Endothelial cell (in vitro differentiated cells): Measurements from ENCODE around the gene MEP1A. TPM values are rescaled to one million over a fixed set of nuclear protein-coding genes. Genes with fewer than 3 reads are reported as not detected.

Experiments used
- DNase-seq: peaks from one replicate; pipeline ENCODE4 v3.0.0; 2021; ENCODE audit warnings: low spot score
- H3K27ac Mint-ChIP-seq: one replicate; pipeline ENCODE4 v1.8.0; 2021; ENCODE audit warnings: mixed read lengths, inconsistent platforms; ENCODE audit not compliant: unreplicated experiment
- H3K27me3 Mint-ChIP-seq: one replicate; pipeline ENCODE4 v1.8.0; 2021; ENCODE audit warnings: mild to moderate bottlenecking, moderate library complexity, mixed read lengths, inconsistent platforms; ENCODE audit not compliant: unreplicated experiment
- H3K36me3 Mint-ChIP-seq: one replicate; pipeline ENCODE4 v1.8.0; 2021; ENCODE audit warnings: mild to moderate bottlenecking, low read depth, mixed read lengths, inconsistent platforms; ENCODE audit not compliant: unreplicated experiment
- H3K4me1 Mint-ChIP-seq: one replicate; pipeline ENCODE4 v1.8.0; 2021; ENCODE audit warnings: mild to moderate bottlenecking, mixed read lengths, inconsistent platforms; ENCODE audit not compliant: unreplicated experiment
- H3K4me3 Mint-ChIP-seq: one replicate; pipeline ENCODE4 v1.8.0; 2021; ENCODE audit warnings: mild to moderate bottlenecking, mixed read lengths, inconsistent platforms; ENCODE audit not compliant: unreplicated experiment
- H3K9me3 Mint-ChIP-seq: one replicate; pipeline ENCODE4 v1.8.0; 2021; ENCODE audit warnings: mixed read lengths, inconsistent platforms; ENCODE audit not compliant: unreplicated experiment
- CTCF ChIP-seq: fragments of 200-600 bp; sonication (generic); IDR thresholded peaks from one replicate; pipeline ENCODE4 v1.5.0; 2021; ENCODE audit warnings: antibody characterized with exemption; ENCODE audit not compliant: unreplicated experiment
- total RNA-seq: library from RNA; stranded (reverse); fragmentation: NEBNext Ultra II Directional; extraction: Animal tissue kit (Norgen Biotek cat#: 25700); gene quantifications from one replicate; pipeline ENCODE4 v1.2.1, GENCODE V29; 2021; ENCODE audit not compliant: unreplicated experiment

Gene MEP1A
- total RNA-seq, 1 donor from 2014 or later, result not detected

GRCh38 chr6:46808806-46809205 lies 15.6 kb downstream of the MEP1A start:
- H3K36me3 Mint-ChIP-seq, result no peaks in the 10 kb centered on the region
- H3K27me3 Mint-ChIP-seq, result peaks cover 2% of the 10 kb centered on the region
- TF ChIP-seq CTCF, result no peak
- no peak for DNase-seq
- no peak overlapping the region for H3K4me3 Mint-ChIP-seq
- no peak overlapping the region for H3K27ac Mint-ChIP-seq
- H3K4me1 Mint-ChIP-seq, result no peaks in the 10 kb centered on the region
- H3K9me3 Mint-ChIP-seq, result no peaks in the 10 kb centered on the region

GRCh38 chr6:46815130-46815529 lies 21.9 kb downstream of the MEP1A start:
- TF ChIP-seq CTCF, result no peak
- H3K27ac Mint-ChIP-seq, result no peak overlapping the region
- no peak overlapping the region for H3K4me3 Mint-ChIP-seq
- no peak for DNase-seq
- H3K36me3 Mint-ChIP-seq, result no peaks in the 10 kb centered on the region
- H3K27me3 Mint-ChIP-seq, result peaks cover 1% of the 10 kb centered on the region
- no peaks in the 10 kb centered on the region for H3K4me1 Mint-ChIP-seq
- no peaks in the 10 kb centered on the region for H3K9me3 Mint-ChIP-seq

GRCh38 chr6:46816626-46817025 lies 23.4 kb downstream of the MEP1A start:
- no peaks in the 10 kb centered on the region for H3K9me3 Mint-ChIP-seq
- no peak overlapping the region for H3K4me3 Mint-ChIP-seq
- no peak for TF ChIP-seq CTCF

GRCh38 chr6:46819561-46819960 lies 26.4 kb downstream of the MEP1A start:
- H3K9me3 Mint-ChIP-seq, result no peaks in the 10 kb centered on the region
- no peak overlapping the region for H3K27ac Mint-ChIP-seq

More at GRCh38 chr6:46816626-46817025, 23.4 kb downstream of the MEP1A start:
- Mint-ChIP-seq H3K27ac (no peak overlapping the region), H3K27me3 (peaks cover 1% of the 10 kb centered on the region), H3K4me1 (no peaks in the 10 kb centered on the region), H3K36me3 (no peaks in the 10 kb centered on the region)
- DNase-seq, result no peak

GRCh38 chr6:46821458-46821881 lies 28.3 kb downstream of the MEP1A start:
- no peak overlapping the region for H3K27ac Mint-ChIP-seq
- H3K9me3 Mint-ChIP-seq, result no peaks in the 10 kb centered on the region
- no peaks in the 10 kb centered on the region for H3K27me3 Mint-ChIP-seq
- TF ChIP-seq CTCF, result no peak
- H3K4me3 Mint-ChIP-seq, result no peak overlapping the region
- no peak for DNase-seq
- H3K36me3 Mint-ChIP-seq, result no peaks in the 10 kb centered on the region
- H3K4me1 Mint-ChIP-seq, result no peaks in the 10 kb centered on the region

More at GRCh38 chr6:46819561-46819960, 26.4 kb downstream of the MEP1A start:
- Mint-ChIP-seq H3K4me3 (no peak overlapping the region), H3K36me3 (no peaks in the 10 kb centered on the region), H3K4me1 (no peaks in the 10 kb centered on the region), H3K27me3 (peaks cover 1% of the 10 kb centered on the region)
- DNase-seq, result no peak
- no peak for TF ChIP-seq CTCF
